22Rv1 (cell line): ENCODE results near the gene GPHN.

Source experiments
- CTCF ChIP-seq: fragments of 450-650 bp; IDR thresholded peaks from 2 replicates; pipeline ENCODE4 v1.5.1; 2017; ENCODE audit warnings: mild to moderate bottlenecking
- ZFX ChIP-seq: fragments of 450-650 bp; IDR thresholded peaks from 2 replicates; pipeline ENCODE4 v1.6.1; 2017; ENCODE audit warnings: antibody characterized with exemption, borderline replicate concordance

- TF ChIP-seq CTCF (no peak), ZFX (no peak)
Observed at GRCh38 chr14:66992776-66993175, 484.8 kb downstream of the GPHN start.
